Activated CD4-positive, CD25-positive, alpha-beta regulatory T cell (primary cell): ENCODE measurements around the gene PMM2.
"Not testable (repeated sequence)": the region's sequence is repeated elsewhere in the genome, so short reads cannot be mapped to it uniquely, and the experiment has no call there.

Source experiments
- DNase-seq, 4 experiments: peaks; one replicate each; lab custom pipeline; 2025; lab: John Stamatoyannopoulos, UW

The PMM2 gene

GRCh38 chr16:8867216-8867931 is 69.7 kb downstream of the PMM2 start:
- DNase-seq: no peak

- peak in 2 of 4 experiments; percentile 48 to 52 for DNase-seq
These were observed 70.3 kb downstream of the PMM2 start for GRCh38 chr16:8867932-8868415.

GRCh38 chr16:8868416-8869211 is 71.0 kb downstream of the PMM2 start, which contains the start of gene CARHSP1:
Gene CARHSP1, minus strand, starts transcription at chr16:8869006. Its CDS starts 9,678 bp downstream, at chr16:8859328.
- peak; percentile 50 to 76 (median 62) for DNase-seq

GRCh38 chr16:8869212-8869987 is 71.8 kb downstream of the PMM2 start:
- no peak for DNase-seq

- DNase-seq: not testable (repeated sequence)
These were observed 72.3 kb downstream of the PMM2 start for GRCh38 chr16:8869988-8870241.

DNA sequence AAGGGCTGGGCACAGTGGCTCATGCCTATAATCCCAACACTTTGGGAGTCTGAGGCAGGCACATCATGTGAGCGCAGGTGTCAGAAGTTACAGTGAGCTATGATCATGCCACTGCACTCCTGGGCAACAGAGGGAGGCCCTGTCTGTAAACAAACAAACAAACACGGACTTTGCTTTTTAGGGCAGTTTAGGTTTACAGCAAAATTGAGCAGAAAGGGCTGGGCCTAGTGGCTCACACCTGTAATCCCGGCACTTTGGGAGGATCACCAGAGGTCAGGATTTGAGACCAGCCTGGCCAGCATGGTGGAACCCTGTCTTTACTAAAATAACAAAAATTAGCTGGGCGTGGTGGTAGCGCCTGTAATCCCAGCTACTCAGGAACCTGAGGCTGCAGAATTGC is 74.4 kb downstream of the PMM2 start:
- no peak for DNase-seq

GRCh38 chr16:8872967-8873865 is 75.6 kb downstream of the PMM2 start:
- DNase-seq: no peak

- not testable (repeated sequence) for DNase-seq
These were observed 76.2 kb downstream of the PMM2 start for GRCh38 chr16:8873866-8874195.

DNA sequence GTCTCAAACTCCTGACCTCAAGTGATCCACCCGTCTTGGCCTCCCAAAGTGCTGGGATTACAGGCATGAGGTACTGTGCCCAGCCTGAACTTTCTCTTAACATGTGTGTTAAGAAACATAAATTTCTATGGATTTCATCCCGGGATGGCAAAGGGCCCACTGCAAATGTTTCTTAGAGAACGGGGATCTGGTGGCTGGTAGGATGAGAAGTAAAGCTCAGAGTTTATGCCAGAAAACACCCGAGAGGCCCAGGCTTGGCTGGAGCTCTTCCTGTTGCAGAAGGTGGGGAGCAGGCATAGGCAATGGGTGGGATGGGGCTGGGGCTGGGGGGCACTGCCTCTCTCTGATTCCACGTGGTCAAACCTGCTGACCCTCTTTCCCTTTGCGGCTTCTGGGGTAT is 76.7 kb downstream of the PMM2 start:
- no peak for DNase-seq

GRCh38 chr16:8875317-8875716 is 77.7 kb downstream of the PMM2 start:
- not testable (repeated sequence) for DNase-seq

- DNase-seq: no peak
These were observed 80.4 kb downstream of the PMM2 start for GRCh38 chr16:8877894-8878522.

- DNase-seq: no peak
These were observed 80.9 kb downstream of the PMM2 start for GRCh38 chr16:8878523-8878911.

DNA sequence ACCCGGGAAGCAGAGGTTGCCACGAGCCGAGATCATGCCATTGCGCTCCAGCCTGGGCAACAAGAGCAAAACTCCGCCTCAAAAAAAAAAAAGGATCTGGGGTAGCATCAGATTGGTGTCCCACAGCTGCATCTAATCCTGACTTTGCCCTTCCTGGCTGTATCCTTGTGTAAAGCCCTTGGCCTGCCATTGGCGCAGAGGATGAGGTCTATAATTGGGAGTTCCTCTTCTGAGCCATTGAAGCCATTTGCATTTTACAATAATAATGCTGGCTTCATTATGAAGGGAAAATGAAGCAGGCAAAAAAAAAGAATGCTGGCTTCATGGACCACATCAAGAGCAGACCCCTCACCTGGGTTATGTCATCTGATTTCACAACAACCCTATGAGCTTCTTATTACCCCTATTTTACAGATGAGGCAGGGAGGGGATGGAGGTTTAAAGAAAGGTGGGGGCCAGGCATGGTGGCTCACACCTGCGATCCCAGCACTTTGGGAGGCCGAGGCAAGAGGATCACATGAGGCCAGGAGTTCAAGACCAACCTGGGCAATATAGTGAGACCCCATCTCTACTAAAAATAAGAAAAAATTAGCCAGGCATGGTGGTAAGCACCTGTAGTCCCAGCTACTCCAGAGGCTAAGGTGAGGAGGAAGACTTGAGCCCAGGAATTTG is 83.3 kb downstream of the PMM2 start:
- no peak for DNase-seq

DNA sequence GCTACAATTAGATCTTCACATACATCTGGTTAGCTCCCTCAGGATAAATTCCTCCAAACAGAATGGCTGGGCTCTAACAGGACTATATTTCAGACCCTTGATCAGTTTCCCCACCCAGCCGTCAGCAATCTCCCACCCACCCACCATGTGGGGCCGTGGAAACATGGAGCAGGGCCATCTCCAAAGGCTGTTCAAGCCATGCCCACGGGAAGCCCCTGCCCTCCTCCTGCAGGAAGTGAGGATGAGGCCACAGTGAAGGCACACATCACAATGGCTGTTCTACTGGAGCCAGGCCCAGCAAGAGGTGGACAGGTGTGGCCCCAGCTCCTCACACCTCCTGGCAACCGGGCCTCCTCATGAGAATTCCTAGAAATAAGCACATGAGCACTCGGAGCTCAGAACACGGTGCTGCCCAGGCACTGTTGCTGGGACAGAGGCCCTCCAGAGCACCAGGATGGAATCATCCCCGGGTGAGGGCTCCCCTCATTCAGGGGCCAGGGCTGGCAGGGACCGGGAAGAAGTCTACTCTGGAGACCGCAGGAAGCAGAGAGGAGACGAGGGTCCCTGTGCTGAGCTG is 84.5 kb downstream of the PMM2 start, which contains the start of gene LITAFD:
LITAFD (plus strand) TSS at position 311 of the 577 bp plus-strand sequence. CDS start 2,005 bp downstream, outside the sequence.
- DNase-seq: no peak

- no peak for DNase-seq
These were observed 85.2 kb downstream of the PMM2 start for GRCh38 chr16:8882725-8883377.

- DNase-seq: no peak
These were observed 88.3 kb downstream of the PMM2 start for GRCh38 chr16:8885674-8886592.

DNA sequence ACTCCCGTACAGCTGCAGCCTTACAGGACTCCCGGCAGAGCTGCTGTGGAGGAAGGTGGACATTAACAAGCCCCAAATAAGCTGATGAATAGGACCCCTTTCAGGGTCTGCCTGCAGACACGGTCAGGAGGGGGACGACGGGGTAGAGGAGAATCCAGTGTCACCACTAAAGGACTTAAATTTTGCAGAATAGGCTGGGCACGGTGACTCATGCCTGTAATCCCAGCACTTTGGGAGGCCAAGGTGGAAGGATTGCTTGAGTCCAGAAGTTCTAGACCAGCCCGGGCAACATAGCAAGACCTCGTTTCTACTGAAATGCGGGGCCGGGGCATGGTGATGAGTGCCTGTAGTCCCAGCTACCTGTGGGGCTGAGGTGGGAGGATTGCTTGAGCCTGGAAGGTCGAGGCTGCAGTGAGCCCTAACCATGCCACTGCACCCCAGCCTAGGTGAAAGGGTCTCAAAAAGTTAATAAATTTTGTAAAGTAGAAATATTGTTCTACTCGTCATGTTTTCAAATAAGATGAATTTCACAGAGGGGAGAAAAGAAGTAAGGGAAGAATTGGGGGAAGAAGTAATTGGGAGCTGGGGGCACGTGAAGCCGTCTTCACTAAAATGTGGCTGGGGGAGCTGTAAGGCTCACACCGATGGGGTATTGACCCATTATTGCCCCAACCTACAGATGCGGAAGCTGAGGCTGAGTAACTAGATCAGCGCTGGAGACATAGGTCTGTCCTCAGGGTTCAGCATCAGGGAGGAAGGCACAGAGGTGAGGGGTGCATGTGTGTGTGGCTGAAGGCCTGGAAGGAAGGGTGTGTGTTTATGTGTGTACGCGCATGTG is 89.2 kb downstream of the PMM2 start:
- no peak for DNase-seq

DNA sequence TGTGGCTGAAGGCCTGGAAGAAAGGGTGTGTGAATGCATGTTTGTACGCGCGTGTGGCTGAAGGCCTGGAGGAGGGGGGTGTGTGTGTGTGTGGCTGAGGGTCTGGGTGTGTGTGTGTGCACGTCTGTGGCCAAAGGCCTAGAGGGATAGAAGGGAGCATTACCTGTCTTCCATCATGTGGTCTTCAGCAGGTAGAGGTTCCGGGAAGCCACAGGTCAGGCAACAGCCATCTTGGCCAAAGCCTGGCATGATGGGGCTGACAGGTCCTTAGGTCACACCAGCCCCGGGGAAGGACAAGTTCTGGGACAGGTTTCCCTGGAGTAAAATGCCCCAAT is 89.8 kb downstream of the PMM2 start:
- DNase-seq: no peak
